Measurements from ENCODE around the gene PRDM15.

The PRDM15 gene

DNA sequence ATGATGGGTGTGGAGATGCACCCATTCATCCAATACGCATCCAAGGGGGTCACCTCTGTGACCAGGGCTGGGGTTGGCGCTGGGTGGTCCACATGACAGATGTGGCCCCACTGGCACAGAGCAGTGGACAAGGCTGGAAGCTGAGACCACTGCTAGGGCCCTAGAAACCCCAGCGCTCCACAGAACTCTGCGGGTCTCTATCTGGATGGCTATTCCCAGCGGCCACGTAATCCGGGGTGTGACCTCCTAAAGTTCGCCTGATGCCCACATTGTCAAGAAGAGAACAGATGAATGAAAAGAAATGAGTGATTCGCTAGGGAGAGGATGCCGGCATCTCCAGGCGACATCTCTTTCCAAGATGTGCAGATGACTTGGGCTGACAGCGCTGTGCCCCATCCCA is 55.2 kb downstream of the PRDM15 start:
- no peak for DNase-seq (ENCODE audit: low read depth in 3 of 3)

DNA sequence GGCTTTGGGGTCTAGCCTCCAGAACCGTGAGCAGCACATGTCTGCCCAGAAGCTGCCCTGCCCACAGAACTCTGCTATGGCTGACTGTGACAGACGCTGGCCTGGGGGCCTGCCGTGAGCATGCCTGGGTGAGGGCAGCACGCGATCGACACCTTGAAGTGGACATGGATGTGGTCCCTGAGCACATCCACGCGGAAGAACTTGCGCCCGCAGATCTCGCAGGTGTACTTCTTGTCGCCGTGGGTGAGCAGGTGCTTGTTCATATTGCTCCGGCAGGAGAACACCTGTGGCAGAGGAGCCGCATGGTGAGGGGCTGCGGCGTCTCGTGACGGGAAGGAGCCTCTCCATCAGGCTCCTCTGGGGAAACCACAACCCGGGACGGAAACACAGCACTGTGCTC is 56.0 kb downstream of the PRDM15 start:
- no peak for DNase-seq (ENCODE audit: low read depth in 3 of 3)

DNA sequence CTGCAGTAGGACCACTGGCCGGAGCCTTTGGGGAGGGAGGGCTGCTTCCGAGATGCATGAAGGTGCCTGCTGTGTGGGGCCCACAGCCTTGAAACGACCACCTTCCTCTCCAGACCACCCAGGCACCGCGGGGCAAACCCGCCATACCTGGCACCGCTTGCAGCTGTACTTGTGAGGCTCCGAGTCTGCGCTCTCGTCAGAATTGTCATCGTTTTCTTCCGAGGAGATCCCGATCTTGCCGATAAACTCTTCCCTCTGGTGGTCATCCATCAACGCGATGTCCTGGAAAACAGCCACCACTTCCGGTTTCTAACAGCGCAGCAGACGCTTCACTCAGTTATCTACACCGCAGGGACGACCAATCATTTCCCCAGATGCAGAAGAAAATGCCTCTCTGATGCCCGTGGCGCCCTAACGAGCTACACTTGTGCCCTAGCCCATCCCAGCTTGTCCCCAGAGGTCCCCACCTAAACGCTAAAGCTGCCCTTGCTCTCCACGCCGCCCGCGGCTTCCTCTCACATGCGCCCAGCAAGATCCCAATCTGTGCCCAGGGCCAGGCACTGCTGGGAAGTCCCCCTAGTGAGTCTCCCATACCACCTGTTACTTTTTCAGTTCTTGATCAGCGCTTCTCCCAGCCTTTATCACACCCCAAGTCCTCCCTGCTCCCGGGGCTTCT is 57.2 kb downstream of the PRDM15 start:
- no peak for DNase-seq (ENCODE audit: low read depth in 3 of 3)

DNA sequence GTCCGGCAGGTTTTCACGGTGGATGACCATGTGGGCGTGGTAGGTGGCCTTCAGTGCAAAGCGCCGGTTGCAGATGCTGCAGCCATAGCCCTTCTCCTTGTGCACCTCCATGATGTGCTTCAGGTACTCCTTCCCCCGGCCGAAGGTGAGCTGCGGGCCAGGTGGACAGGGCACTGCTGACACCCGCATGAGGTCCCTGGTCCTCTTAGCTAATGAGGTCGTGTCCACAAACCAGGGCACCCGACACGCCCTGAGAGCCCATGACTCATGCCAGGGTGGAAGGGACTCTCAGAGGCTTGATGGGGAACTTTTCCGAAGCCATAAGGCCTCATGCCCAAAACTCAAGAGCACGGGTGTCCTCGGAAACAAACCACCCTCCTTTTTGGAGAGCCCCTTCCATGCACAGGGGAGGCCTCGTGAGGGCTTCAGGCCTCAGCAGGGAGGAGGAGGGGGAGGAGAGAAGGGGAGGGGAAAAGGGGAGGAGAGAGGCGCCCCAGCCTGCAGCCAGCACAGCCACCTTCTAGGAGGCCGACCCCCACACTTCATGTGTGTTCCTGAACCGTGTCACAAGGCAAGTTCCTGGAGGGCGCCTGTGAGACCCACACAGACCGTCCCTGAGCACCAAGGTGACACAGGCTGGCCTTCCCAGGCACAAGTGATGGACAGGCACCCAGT is 57.9 kb downstream of the PRDM15 start:
- no peak for DNase-seq (ENCODE audit: low read depth in 3 of 3)

DNA sequence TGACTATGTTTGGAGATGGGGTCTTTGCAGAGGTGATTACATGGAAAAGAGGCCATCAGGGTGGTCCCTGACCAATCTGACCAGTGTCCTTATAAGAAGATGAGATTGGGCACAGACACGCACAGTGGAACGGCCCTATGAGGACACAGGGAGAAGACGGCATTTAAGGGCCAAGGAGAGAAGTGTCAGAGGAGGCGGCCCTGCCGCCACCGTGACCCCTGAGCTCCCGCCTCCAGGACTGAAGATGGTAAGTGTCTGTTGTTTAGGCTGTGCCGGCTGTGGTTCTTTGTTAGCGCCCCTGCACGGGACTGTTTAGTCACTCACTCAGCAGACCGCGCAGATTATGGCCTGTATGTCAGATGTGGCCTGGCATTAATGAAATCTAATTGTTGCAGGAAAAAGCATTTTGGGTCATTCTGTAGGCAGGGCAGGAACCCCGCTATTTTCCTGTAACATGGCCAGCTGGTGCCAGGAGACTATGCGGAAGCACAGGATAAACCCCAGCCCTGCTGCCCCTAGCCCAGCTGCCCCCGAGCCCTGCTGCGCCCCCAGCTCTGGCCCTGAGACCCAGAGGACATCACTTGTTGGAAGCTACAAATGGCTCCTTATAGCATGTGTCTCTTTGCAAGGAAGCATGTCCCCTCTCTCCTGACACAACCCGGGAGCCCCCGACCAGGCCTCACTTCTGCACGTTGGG is 58.6 kb downstream of the PRDM15 start:
- DNase-seq (ENCODE audit: low read depth in 3 of 3) = no peak

DNA sequence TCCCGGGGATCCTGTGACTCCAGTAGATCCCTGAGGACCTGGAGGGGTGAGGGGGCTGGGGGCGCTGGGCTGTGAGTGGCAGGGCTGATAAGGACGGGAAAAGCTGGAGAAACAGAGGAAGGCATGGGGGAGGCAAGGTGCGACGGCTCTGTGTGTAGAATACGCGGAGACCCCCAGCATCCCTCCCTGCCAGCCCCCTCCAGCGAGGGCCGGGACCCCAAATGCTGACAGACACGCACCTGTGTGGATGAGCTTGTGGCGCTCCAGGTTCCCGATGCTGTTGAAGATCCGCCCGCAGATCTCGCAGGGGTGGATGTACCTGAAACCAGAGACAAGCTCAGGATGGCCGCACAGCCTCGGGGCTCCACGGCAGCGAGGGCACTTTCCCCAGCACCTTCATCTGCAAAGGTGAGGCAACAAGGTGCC is 59.3 kb downstream of the PRDM15 start:
- DNase-seq (ENCODE audit: low read depth in 3 of 3) = no peak

DNA sequence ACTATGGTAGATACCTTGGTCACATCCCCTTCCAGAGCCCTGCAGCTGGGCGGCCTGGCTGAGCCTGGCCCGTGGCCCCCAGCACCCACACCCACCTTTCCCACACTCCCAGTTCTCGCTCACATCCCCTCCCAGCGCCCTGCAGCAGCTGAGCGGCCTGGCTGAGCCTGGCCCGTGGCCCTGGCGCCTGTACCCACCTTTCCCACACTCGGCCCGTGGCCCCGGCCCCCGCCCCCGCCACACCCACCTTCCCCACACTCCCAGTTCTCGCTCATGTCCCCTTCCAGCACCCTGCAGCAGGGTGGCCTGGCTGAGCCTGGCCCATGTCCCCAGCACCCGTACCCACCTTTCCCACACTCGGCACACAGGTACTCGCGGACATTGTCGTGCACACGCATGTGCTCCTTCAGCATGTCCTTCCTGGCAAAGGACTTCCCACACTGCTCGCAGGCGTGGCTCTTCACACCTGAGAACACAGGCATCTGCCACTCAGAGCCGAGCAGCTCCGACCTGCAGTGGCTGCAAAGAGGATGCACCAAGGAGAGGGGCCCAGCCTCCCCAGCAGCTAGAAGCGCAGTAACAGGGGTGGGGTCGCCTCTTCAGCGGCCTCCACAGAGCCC is 59.8 kb downstream of the PRDM15 start:
- DNase-seq (ENCODE audit: low read depth in 3 of 3) = no peak

DNA sequence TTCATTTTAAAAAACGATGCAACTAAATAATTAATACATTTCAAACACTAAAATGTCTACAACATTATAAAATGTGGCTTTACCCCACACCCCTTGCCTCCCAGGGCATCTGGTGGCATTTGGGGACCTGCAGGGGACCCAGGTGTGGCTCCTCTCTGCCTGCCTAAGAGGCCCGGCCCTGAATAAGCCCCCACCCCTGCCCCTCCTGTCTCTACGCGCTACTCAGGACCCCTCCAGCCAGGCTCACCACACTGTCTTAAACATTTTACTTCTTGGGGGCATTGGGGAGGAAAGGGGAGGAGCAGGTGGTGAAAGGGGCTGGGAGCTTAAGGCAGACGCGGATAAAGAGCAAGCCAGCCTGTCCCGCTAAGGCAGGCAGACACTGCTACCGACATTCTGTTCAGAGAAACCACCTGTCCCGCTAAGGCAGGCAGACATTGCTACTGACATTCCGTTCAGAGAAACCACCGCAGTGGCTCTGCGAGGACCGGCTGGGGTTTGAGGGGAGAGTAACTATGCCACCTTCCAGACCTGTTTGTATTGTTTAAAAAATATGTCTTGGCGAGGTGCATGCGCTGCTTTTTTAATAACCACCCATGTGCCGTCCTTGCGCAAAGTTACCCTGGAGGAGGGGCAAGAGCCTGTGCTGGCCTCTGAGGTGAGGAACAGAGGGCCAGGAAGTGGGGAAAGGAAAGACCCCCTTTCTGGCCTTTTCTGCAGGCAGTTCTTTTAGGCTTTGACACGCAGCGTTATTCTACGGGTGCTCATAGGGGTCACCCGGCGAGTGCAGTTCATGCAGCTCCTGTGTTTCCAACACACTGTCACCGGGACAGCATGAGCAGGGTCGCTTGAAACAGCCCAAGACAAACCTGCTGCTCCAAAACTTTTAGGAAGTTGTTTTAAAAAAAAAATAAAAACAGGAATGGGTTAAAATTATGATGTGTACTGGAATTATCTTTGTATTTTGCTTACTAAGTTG is 61.0 kb downstream of the PRDM15 start:
- DNase-seq (ENCODE audit: low read depth in 3 of 3) = no peak

DNA sequence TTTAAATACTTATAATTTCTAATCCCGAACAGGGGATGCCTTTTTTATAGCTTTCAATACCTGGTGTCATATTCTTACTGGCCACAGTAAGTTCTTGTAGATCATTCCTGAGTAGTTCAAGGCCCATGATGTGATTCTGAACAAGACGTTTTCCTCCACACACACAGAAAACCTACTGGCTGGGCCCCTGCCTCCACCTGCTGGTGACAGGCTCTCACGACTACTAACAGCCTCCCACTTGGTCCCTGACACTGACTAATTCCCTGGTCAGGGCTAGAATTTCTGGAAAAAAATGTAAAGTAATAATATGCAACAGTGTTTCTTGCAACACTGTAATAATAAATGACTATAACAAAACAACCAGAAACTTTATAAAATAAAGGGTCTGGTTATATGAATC is 61.9 kb downstream of the PRDM15 start:
- peak in 1 of 3 donors; percentile 8 for DNase-seq (ENCODE audit: low read depth in 3 of 3)

DNA sequence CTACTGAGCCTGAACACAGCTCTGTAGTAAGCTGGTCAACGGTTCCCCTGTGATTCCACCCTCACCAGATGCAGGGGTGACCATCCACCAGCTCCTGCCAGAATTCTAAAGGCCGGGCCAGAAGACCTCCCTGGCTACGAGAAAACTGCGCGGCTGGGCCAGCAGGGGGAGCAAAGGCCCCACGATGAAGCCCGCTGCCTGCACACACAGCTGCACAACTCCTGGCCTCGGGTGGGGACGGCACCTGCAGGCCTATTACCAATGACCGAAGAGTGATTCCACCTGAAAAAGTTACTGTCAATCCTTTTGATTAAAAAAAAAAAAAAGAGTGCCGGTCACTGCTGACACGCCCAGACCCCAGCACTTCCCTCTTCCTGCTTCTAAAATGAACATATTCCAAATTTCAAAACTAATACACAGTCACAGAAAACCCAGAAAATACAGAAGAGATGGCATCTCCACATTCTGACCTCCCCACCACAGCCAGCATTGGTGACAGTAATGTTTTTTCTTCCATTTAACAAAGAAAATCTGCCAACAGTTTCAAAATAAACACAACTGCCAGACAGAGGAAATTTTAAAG is 62.5 kb downstream of the PRDM15 start:
- DNase-seq (ENCODE audit: low read depth in 3 of 3) = peak; percentile 27 to 41 (median 31)

DNA sequence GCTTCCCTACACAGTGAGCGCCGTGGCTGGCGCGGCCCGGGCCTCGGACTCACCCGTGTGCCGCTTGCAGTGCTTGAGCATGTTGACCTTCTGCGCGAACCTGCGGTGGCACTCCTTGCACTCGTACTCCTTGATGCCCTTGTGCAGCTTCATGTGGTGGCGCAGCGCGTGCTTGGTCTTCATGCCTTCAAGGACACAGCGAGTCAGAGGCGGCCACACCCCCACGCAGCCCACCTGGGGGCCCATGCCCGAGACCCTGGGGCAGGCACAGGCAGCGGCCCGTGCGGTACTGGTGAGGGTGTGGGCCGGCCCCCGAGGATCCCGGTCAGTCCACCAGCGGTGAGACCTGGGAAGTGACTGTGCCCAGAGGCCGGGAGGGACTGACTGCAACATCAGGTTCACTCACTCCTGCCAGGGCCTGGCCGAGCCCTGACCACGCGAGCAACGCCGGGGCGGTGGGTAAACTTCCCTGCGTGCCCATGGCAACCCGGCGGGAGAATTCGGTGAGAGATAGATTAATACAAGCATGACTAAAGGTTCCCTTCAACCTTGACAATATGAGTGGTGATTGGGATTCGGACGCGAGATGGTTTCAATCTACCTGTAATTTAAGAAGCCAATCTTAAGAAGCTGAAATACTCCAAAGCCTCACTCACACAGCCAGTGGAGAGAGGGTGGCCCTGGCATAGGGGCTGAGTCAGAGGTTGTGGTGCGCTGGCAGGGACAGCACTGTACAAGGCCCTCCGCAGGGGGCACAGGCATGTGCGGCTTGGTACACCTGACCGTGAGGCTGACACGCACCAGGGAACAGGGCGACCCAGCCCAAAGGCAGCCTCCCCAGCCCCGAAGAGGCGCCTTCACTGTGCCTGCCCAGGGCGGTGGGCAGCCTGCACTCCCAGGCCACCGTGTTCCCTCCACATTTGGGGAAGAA is 63.2 kb downstream of the PRDM15 start:
- no peak for DNase-seq (ENCODE audit: low read depth in 3 of 3)

DNA sequence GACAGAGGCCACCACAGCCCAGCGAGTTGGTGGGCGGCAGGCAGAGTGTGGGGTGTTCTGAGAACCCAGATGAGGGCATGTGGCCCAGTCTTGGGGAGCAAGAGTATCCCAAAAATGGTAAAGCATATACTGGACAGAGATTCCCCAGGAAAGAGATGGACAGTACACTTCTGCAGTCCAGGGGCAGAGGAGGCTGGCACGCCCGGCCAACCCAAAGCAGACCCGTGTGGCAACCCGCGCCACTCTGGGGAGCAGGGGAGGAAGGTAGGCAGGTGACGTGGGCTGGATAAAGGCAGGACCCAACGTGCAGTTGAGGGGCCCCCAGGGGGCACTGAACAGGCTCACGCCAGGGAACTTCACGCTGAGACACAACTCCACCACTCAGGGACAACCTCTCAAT is 65.9 kb downstream of the PRDM15 start:
- DNase-seq (ENCODE audit: low read depth in 3 of 3) = no peak

DNA sequence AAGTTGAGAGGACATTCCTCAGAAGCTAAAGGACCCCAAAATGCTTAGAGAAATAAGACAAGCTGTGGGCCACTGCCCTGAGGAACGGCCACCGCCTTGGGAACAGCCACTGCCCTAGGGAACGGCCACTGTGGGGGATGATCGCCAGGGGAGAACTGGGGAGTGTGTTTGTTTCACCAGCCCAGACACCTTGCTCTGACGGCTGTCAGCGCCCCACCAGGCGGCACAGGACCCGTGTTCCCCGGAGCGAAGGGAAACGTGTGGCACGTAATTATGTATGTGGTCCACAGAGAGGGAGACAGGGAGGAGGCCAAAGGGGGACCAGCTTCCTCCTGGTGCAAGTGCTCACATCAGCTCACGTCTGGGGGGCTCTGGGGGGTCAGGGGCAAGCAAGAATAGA is 66.5 kb downstream of the PRDM15 start:
- no peak for DNase-seq (ENCODE audit: low read depth in 3 of 3)

DNA sequence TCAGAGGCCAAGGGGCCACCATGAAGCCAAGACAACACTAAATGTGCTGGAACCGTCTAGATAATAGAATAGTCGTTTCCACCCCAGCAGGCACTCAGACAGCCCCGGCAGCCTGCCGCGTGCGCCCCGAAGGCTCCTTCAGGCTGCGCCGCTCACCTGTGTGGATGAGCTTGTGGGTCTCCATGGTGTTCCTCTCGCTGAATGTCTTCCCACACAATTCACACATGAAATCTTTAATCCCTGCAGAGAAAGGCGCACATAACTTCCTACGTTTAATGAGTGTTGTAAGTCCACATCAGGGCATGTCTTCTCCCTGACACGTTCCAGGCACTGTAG is 68.6 kb downstream of the PRDM15 start:
- DNase-seq (ENCODE audit: low read depth in 3 of 3) = no peak

DNA sequence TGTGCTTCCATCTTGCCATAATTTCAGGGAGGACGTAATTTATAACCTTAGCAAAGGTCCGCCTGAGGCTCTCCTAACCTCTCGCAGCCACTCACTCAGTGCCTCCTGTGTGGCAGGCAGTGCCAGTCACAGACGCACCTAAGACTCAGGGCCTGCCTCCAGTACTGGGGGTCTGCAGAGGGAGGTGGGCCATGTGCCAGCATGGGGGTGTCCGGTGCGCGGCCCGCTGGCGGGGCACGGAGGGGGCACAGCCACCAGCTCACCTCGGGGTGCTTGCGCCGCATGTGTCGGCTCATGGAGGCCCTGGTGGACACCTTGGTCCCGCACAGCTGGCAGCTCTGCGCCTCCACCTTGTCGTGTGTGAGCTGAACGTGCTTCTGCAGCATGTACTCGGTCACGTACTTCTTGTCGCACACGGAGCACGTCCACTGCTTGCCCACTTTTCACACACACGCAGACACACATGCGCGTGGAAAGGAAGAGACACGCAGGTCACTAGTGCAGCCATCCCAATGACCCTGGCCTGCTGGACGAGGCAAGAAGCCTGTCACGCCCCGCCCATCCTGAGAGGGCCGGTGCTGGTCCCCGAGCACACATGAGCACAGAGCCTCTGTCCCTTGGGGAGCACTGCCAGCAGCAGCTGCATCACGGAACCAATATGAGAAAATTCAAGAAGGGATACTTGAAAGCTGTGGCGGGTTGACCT is 69.1 kb downstream of the PRDM15 start:
- DNase-seq (ENCODE audit: low read depth in 3 of 3) = no peak

DNA sequence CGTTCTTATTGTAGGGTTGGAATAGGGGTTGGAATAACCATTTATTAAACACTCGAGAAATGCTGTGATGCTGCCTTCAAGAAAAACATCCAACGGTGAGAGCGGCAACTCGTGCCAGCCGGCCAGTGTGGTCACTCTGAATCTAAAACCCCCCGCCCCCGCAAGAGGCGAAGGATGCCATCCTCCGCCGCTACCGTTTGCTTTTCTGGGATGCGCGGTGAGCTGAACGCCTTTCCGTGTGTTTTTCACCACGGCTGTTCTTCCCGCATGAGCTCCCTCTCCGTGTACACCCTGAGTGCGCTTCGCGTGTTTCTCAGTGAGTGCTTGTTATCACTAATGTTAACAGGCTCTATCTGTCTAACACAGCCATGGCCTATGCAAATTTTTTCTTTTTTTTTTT is 70.3 kb downstream of the PRDM15 start:
- DNase-seq (ENCODE audit: low read depth in 3 of 3) = no peak

DNA sequence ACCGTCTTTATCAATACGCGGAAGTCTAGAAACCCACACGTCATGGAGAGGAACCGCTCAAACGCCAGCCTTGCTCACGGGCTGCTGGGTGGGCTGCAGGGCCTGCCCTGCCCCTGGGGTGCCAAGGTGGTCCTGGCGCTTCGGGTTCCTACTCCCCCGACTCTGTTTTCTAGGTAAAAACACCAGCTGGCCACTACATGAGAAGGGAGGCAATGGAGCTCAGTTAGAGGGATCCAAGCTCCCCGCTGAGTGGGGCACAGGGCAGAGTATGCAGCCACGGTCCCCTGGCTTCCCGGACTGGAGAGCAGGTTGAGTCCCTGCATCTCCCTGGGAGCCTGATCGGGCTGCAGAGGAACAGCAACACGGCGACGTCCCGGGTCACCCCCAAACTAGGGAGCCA is 71.0 kb downstream of the PRDM15 start:
- DNase-seq (ENCODE audit: low read depth in 3 of 3) = no peak

DNA sequence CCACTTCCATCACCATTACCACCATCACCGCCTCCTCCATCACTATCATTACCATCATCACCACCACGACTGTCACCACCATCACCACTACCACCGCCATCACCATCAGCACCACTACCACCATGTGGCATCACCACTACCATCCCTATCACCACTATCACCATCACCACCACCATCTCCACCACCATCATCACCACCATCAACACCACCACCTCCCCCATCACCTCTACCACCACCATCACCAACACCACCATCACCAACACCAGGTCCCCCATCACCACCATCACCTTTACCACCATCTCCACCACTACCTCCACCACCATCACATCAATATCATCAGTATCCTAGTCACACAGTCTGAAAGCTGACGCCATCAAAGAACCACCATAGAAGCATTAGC is 72.4 kb downstream of the PRDM15 start:
- DNase-seq (ENCODE audit: low read depth in 3 of 3) = no peak

DNA sequence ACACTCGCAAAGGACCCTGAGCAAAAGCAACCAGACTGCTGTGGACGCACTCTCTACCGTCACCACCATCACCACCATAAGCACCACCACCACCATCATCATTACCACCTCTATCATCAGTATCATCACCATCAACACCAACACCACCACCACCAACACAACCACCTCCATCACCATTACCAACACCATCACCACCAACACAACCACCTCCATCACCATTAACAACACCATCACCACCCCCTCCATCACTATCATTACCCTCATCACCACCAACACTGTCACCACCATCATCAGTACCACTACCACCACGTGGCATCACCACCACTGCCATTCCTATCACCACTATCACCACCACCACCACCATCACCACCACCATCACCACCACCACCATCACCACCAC is 73.5 kb downstream of the PRDM15 start:
- no peak for DNase-seq (ENCODE audit: low read depth in 3 of 3)

DNA sequence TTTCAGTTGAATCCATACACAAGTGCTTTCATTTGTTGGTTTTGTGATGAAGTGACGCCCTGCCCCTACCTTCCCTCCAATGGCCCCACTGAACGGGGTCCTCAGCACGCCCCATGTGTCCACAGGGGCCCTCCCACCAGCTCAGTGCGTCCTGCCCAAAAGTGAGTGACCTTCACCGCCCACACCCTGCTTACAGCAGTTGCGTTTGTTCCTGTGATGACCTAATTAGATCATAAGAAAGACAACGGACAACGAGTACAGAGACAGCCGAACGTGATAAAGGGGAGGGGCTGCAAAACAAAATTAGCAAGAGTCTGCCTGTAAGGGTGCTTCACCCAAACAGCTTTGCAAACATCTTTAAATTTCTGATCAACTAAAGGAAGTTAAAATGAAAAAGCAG is 74.1 kb downstream of the PRDM15 start:
- DNase-seq (ENCODE audit: low read depth in 3 of 3) = no peak
